GM21423 (cell line): ENCODE results near the gene TIMM44.
"Not testable (repeated sequence)": the region's sequence is repeated elsewhere in the genome, so short reads cannot be mapped to it uniquely, and the experiment has no call there.

ENCODE experiments used
- ATAC-seq: cut with Tn5 transposase; IDR thresholded peaks from one replicate; pipeline ENCODE4 v1.9.1; 2021; ENCODE audit warnings: mild to moderate bottlenecking, moderate library complexity; ENCODE audit not compliant: unreplicated experiment

TIMM44 gene

DNA sequence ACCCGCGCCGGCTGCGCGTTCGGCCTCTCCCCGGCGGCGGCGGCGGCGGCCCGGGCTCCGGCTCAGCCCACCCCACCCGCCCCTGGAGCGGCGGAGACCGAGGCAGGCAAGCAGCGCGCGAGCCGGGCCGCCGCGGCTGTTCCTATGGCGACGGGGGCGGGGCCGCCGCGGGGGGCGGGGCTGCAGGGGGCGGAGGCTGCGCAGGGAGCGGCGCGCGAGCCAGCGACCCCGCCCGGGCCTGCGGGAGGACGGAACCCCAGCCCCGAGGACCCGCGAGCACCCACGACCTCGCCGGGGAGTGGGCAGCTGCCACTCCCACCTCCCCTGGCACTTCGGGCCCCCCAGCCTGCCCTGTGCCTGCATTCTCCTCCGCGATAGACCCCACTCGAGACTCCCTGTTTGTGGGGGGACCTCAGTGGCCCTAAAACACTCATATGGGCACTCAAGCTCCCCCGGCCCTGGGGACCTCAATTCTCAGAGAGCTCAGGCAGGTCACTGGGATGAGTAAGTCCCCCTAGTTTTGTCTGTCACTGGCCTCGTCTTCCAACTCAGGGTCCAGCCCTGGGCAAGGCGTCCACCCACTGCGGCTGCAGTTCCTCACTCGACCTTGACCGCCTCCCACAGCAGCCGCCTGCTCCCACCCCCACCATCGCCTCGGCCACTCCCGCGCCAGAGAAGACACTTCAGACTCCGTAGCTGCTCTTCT lies 17.3 kb downstream of the TIMM44 start, which contains the start of gene CTXN1:
TSS of gene CTXN1 (minus strand) at position 115 of the 706 bp plus-strand sequence. CDS start 597 bp downstream, outside the sequence.
- ATAC-seq: no peak

DNA sequence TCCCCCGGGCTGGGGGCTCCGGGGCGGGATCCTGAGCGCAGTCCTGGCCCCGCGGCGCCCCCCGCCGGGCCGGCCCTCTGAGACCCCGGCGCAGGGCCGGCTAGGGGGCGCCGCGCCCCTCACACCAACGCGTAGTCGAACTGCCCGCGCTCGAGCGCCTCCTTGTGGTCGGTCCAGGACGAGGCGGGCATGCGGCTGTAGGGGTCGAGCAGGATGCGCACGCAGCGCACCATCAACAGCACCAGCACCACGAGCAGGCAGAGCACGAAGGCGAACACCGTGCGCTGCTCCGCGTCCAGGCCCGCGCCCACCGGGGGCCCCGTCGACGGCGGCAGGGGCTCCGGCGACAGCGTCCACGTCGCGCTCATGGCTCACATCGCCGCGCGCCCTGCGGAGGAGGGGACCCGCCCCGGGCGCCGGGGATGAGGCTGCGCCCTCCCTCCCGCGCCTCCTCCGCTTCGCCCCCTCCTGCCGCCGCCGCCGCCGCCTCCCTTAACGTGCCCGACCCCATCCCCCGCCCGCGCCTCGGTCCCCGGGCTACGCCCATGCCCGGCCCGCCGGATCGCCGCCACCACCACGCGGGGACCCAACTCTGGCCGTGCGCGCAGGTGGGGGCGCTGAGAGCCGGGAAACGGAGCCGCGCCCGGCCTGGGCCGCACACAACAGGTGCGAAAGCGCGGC lies 18.2 kb downstream of the TIMM44 start:
- ATAC-seq: no peak

DNA sequence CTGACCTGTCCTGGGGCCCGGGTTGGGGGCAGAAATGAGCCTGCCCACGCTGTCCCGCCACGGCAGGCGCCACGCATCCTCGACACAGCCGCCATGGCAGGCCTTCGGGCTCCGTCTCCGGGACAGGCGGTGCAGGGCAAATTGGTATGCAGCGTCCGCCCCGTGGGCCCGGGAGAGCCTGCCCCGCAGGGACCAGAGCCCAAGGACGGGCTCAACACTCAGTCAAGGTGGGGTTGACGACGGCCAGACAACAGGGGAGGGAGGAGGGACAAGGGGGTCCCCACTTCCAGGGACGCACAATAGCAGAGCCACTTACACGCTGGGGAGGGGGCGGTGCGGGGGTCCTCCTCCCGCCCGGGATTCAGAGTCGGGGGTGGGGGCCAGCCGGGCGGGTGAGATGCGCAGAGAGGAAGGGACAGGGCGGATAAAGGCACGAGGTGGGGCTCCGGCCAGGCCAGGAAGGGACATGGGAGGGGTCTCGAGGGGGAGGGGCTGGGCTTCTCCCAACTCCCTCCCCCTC lies 18.8 kb downstream of the TIMM44 start:
- ATAC-seq: no peak

DNA sequence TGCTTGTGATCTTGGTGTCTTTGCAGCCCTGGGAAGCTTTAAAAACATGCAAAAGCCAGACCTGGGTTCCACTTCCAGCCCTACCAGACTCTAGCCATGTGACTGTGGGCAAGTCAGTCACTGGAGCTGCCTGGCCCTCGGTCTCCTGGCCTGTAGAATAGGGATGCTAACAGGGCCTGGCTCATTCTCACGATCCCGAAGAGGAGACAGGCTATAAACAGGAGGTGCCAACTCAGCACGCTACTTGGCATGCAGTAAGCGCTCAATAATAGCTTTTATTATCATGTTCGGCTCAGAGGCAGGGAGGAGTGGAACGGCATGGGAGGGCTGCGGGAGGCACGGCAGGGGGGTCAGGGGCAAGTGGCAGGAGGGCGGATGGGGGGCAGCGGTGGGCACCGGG lies 19.2 kb downstream of the TIMM44 start:
- ATAC-seq: no peak

DNA sequence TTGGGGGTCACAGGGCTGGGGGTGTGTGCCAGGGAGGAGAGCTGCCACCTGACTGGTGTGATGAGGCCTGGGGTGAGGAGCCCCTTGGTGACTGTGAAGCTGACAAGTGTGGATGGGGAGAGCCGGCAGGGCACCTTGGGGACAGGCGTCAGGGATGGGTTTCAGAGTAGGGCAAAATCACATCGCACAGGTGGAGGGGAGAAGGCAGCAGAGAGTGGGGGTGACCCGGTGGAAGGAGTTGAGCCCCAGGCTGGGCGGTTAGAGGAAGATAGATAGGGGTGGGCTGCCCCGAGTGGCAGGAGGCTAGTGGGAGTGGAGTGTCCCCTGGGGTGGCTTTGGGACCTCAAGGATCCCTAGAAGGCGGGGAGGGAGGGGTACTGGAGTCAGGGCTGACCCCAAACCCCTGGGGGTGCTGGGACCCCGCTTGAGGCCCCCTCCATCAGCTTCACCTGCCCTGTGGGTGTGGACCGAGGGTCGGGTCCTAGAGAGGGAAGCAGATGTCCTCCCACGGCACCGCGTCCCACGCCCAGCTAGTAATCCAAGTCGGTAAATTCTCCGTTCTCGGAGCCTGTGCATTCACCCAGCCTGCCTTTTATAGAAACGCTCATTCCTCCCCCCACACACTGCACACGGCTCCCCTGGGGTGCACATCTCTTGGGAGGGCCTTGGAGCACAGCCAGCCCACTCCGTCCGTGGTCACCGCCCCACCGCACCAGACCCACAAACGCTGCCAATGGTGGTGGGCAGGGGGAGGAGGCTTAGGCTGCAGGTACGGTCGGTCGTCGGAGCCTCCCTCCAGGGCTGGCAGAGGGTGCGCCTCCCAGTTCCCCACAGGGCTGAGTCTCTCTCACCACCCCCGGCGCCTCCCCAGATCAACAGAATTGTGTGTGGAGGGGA lies 19.9 kb downstream of the TIMM44 start:
- no peak for ATAC-seq

DNA sequence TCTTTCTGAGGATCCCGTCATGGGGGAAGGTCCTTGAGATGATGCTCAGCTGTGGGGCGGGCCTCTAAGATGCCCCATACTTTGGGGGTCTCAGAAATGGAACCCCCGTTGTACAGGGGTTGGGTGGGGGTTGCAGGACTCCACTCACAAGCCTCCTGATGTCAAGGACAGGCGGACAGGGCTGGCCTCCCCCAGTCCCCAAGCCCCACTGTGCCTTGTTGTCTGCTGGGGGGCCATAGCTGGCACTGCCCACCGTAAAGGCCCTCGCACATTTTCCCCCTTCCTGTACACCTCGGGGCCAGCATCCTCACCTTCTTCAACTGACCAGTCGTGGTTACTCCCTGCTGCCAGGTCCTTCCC lies 20.6 kb downstream of the TIMM44 start:
- no peak for ATAC-seq

DNA sequence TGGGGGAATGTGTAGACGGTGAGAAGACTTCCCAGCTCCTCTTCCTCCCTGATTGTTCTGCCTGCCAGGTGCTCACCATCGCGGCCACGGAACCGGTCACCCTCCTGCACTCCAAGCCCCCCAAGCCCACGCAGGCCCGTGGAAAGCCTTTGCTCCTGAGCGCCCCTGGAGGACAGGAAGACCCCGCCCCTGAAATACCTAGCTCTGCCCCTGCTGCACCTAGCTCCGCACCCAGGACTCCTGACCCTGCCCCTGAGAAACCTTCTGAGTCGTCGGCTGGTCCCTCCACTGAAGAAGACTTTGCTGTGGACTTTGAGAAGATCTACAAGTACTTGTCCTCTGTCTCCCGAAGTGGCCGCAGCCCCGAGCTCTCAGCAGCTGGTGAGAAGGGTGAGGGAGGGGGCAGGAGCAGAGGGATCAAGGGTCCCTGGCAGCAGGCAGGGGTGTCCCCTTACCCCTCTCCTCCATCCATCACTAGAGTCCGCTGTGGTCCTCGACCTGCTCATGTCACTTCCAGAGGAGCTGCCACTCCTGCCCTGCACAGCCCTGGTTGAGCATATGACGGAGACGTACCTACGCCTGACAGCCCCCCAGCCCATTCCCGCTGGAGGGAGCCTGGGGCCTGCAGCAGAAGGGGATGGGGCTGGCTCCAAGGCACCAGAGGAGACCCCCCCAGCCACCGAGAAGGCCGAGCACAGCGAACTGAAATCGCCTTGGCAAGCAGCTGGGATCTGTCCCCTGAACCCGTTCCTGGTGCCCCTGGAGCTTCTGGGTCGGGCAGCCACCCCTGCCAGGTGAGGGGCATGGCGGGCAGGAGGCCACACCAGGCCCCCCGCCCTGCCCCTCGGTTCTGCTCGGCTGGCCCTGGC lies 21.3 kb downstream of the TIMM44 start:
- ATAC-seq: no peak

DNA sequence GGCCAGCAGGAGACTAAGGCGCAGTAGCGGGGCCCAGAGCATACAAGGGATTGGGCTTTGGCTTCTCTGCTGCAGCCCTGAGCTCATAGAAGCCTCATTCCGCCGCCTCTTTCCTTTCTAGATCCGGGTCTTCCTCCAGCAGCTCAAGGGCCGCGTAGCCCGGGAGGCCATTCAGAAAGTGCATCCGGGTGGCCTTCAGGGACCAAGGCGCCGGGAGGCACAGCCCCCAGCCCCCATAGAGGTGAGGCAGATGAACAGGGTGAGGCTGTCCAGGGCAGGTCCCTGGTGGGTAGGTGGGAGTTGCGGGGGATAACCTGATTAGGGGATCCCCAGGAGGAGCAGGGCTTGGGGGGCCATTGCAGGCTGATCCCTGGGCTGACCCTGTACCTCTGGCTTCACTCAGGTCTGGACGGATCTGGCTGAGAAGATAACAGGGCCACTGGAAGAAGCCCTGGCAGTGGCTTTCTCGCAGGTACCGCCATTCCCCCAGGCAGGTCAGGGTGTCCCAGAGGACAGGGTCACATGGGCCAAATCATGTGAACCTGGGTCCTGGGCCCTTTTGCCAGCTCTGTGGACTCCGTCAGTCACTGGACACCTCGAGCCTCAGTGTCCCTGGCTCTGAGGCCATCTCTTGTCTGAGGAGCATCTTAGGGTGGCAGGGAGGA lies 22.0 kb downstream of the TIMM44 start:
- no peak for ATAC-seq

DNA sequence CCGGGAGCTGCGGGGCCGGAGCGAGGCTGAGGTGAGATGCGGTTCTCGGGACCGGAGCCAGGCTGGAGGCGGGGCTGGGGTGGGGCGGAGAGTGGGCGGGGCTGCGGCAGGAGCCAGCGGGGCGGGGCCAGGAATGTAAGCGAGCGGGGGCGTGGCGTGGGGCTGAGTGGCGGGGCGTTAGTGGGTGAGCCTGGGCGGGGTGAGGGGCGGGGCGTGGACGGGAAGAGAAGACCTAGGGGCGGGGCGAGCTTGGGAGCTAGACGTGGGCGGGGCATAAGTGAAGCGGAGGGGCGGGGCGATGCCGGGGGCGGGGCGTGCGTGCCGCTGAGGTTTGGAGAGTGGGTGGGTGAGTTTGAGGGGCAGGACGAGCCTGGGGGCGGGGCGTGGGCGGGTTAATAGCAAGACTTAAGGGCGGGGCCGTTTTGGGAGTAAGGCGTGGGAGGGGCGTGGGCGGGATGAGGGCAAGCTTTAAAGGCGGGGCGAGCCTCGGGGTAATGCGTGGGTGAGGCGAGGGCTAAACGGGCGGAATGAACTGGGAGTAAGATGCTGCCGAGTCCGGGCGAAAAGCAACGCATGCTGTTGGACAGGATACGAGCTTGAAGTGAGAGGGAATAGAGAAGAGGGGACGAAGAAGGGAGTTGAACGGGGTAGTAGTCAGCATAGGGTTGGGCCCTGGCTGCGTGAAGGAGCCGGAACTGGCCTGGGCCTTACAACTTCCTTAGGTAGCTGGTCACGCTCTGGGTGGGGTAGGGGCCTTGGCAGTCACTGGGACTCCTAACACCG lies 22.8 kb downstream of the TIMM44 start:
- peak; percentile 38 for ATAC-seq

DNA sequence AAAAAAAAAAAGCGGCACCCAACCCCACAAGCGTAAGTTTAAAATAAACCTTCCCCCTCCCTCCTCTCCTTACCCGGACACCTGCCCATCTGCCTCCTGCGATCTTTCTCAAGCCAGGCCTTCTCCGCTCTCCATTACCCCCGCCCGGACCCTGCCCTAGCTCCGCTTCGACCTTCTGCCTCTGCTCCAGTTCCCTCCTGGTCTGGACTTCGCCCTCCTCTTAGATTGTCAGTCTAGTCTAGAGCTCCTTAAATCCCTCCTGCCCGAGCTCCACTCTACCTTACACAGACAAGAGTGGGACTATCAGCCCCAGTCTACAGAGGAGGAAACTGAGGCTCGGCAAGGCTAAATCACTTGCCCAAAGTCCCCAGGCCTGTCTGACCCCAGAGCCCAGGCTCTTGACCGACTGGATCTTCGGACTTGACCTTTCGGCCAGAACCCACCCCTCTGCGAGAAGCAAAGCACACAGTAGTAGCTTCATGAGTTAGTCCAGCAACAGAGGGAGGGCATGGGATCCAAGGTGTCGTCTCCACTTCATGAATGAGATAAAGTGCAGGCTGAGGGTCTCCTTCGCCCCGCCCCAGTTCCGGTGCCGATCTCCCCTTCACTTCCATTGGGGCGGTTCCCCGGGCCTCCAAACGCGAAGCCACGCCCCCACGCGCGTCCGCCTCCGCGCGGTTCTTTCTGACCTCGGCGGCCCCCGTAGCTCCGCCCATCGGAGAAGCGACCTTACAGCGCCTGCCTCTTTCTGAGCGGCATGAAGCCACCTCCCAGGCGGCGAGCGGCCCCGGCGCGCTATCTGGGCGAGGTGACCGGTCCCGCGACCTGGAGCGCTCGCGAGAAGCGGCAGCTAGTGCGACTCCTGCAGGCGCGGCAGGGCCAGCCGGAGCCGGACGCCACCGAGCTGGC lies 23.6 kb downstream of the TIMM44 start, which contains the start of gene SNAPC2:
TSS of gene SNAPC2 (plus strand) at position 729 of the 909 bp plus-strand sequence. CDS start at position 758, 29 bp downstream.
- peak; percentile 61 for ATAC-seq

DNA sequence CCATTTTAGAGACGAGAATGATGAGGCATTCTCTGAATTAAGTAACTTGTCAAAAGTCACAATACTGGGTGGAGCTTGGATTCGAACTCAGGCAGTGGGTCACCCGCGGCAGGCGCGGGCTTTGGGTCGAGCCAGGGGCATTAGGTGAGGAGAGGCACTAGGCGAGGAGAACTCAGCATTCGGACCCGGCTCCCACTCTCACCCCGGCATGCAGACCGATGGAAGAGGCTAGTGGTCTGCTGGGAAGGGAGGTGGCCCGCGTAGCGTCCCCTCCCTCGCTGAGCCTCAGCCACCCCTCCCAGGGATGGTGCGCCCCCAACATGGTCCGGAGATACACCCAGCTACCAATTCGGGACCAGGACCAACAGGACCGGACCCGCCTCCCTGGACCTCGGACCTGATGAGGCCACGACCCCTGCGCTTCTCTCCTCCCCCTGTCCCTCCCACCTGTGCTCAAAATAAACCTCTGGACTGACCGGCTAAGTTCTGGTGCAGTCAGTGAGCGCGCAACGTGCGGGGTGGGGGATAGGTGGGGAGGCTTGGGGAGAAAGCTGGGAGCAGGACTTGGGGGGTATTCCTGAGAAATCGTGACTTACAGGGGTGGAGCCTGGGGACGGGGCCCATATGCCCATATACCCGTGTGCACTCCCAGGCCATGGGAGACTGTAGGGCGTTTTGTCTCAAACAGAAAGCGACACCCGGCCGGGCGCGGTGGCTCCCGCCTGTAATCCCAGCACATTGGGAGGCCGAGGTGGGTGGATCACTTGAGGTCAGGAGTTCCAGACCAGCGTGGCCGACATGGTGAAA lies 24.6 kb downstream of the TIMM44 start:
- ATAC-seq: no peak

DNA sequence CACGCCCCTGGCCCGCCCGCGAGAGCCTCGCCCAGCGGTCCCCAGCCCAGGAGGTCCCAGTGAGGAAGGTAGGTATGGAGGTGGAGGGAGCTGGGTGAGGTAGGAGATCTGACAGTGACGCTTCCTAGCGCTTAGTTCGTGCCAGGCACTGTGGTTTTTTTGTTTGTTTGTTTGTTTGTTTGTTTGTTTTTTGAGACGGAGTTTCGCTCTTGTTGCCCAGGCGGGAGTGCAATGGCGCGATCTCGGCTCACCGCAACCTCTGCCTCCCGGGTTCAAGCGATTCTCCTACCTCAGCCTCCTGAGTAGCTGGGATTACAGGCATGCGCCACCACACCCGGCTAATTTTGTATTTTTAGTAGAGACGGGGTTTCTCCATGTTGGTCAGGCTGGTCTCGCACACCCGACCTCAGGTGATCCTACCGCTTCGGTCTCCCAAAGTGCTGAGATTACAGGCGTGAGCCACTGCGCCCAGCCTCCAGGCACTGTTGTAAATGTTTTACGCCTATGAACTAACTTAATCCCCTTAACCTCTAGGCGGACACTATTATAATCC lies 25.3 kb downstream of the TIMM44 start:
- ATAC-seq: not testable (repeated sequence)

DNA sequence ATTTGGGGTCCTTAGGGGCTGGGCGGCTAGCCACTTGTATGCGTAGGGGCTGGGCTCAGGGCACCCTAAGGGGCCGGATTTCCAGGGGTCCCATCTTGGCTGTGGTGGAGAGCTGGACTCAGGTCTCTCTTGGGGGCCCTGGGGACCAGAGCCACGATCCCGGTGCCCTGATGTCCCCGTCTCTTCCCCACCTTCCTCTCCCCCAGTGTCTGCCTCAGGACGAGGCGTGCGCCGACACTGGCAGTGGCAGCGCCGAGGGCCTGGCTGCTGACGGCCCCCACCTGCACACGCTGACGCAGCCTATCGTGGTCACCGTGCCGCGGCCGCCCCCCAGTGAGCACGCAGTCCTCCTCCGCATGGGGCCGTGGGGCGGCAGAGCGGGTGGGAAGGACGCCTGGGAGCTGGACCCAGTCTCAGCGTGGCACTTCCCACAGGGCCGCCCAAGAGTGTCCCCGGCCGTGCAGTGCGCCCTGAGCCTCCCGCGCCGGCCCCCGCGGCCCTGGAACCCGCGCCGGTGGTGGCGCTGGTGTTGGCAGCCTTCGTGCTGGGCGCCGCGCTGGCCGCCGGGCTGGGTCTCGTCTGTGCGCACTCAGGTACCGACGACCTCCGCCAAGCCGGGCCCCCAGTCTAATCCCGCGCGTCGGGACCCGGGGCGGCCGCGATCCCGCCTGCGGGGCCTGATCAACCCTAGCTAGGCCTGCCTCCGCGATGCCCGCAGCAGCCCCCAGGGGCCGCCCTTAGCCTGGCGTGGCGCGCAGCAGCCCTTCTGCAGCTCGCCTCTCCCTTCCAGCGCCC lies 26.0 kb downstream of the TIMM44 start:
- ATAC-seq: no peak

DNA sequence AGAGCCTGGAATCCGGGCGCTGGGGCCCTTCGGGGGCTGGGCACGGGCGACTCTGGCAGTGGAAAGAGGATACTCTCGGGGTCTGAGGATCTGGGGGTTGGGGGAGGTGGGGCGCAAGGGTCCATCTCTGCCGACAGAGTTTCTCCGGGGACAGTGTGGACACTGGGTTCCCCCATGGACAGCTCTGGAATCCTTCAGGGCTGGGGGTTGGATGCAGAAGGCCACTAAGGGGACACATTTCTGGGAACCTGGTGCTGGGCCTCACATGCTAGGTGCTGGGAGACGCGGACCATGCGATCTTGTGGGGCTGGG lies 26.6 kb downstream of the TIMM44 start:
- ATAC-seq: no peak

DNA sequence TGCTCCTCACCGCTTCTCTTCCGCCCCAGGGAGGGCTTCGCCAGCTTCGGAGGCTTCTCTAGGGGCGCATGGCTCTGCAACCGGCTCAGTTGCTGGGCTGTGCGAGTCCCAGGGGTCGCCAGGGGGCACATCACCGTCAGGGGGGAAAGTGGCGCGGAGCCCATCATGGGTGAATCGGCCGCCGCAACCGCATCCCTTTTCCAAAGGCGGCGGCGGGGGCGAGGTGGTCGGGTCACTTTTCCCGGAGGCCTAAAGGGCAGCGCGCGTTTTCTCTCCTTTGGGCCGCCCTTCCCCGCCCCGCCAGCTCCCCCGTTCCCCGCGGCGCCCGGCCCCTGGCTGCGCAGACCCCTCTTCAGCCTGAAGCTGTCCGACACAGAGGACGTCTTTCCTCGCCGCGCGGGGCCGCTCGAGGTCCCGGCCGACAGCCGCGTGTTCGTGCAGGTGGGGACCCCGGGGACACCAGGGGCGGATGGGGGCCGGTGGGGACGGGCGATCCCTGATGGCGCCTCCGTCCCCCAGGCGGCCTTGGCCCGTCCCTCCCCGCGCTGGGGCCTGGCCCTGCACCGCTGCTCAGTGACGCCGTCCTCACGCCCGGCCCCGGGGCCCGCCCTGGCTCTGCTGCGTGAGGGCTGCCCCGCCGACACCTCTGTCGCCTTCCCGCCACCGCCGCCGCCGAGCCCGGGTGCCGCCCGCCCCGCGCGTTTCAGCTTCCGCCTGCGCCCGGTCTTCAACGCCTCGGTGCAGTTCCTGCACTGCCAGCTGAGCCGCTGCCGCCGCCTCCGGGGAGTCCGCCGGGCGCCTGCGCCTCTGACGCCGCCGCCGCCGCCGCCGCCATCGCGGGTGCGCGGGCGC lies 27.1 kb downstream of the TIMM44 start:
- no peak for ATAC-seq
